CD14-positive monocyte (primary cell): ENCODE data around the gene MRPL36. TPM values are rescaled to one million over a fixed set of nuclear protein-coding genes. Genes with fewer than 3 reads are reported as not detected.

Experiments used
- DNase-seq, 3 donors: peaks; one replicate each; pipeline ENCODE4 v3.0.0-alpha.2; 2011 to 2022
- H2AFZ ChIP-seq: 2 replicates; pipeline ENCODE4 v1.6.0; 2012; ENCODE audit warnings: mild to moderate bottlenecking, low read depth, low read length, inconsistent platforms; ENCODE audit not compliant: insufficient read depth, poor library complexity, severe bottlenecking
- H3K27ac ChIP-seq, 2 donors: 1 replicate in 1 of 2; 2 replicates in 1 of 2; pipeline ENCODE4 v1.5.1; 2012 to 2013; ENCODE audit warnings: low read length in 2 of 2, control low read depth in 1 of 2, inconsistent platforms in 1 of 2, low read depth in 1 of 2, mild to moderate bottlenecking in 1 of 2
- H3K27me3 ChIP-seq, 2 donors: one replicate each; pipeline versions ENCODE4 v1.6.0 to v1.6.1; 2011 to 2013; ENCODE audit warnings: low read length in 2 of 2; ENCODE audit not compliant: control insufficient read depth in 2 of 2, insufficient read depth in 2 of 2
- H3K36me3 ChIP-seq, 2 donors: replicated peaks in 1 of 2; 1 replicate in 1 of 2; 2 replicates in 1 of 2; pipeline versions ENCODE4 v1.5.1 to v1.6.1; 2012 to 2013; ENCODE audit warnings: low read length in 2 of 2, control low read depth in 1 of 2, inconsistent platforms in 1 of 2, mild to moderate bottlenecking in 1 of 2; ENCODE audit not compliant: insufficient read depth in 2 of 2, control insufficient read depth in 1 of 2
- H3K4me1 ChIP-seq, 2 donors: 1 replicate in 1 of 2; 2 replicates in 1 of 2; pipeline versions ENCODE4 v1.5.1 to v1.6.1; 2012 to 2013; ENCODE audit warnings: low read length in 2 of 2, control low read depth in 1 of 2, inconsistent platforms in 1 of 2, mild to moderate bottlenecking in 1 of 2, moderate library complexity in 1 of 2; ENCODE audit not compliant: insufficient read depth in 2 of 2, control insufficient read depth in 1 of 2
- H3K4me2 ChIP-seq: replicated peaks from 2 replicates; pipeline ENCODE3; 2012; ENCODE audit warnings: low read length, moderate library complexity, mild to moderate bottlenecking; ENCODE audit not compliant: poor library complexity, severe bottlenecking; ENCODE audit errors: extremely low read depth
- H3K4me3 ChIP-seq, 3 experiments: fragments of 200-600 bp in 1 of 3; sonication (generic) in 1 of 3; replicated peaks in 1 of 3; 1 replicate in 2 of 3; 2 replicates in 1 of 3; pipeline ENCODE4 v1.5.1; 2011 to 2013; ENCODE audit warnings: low read length in 3 of 3, mild to moderate bottlenecking in 3 of 3, control low read depth in 2 of 3, low read depth in 2 of 3, inconsistent platforms in 1 of 3, moderate library complexity in 1 of 3
- H3K79me2 ChIP-seq: 2 replicates; pipeline ENCODE4 v1.6.0; 2012; ENCODE audit warnings: mild to moderate bottlenecking, control low read depth, inconsistent platforms, low read length, moderate library complexity; ENCODE audit not compliant: insufficient read depth
- H3K9ac ChIP-seq: 2 replicates; pipeline ENCODE4 v1.6.0; 2017; ENCODE audit warnings: low read length, mild to moderate bottlenecking; ENCODE audit not compliant: insufficient read depth, poor library complexity, severe bottlenecking
- H3K9me3 ChIP-seq, 2 donors: replicated peaks in 1 of 2; 1 replicate in 1 of 2; 2 replicates in 1 of 2; pipeline versions ENCODE4 v1.5.1 to v1.6.1; 2012 to 2013; ENCODE audit warnings: low read length in 2 of 2, control low read depth in 1 of 2; ENCODE audit not compliant: control insufficient read depth in 1 of 2, insufficient read depth in 1 of 2
- H4K20me1 ChIP-seq: 2 replicates; pipeline ENCODE4 v1.6.0; 2012; ENCODE audit warnings: mild to moderate bottlenecking, low read length, control low read depth, moderate library complexity; ENCODE audit not compliant: insufficient read depth
- H3K27ac Mint-ChIP-seq, 7 donors: one replicate each; pipeline ENCODE4 v1.8.0; 2020; ENCODE audit warnings: mild to moderate bottlenecking in 7 of 7, mixed read lengths in 7 of 7, moderate library complexity in 6 of 7, inconsistent platforms in 2 of 7
- H3K27me3 Mint-ChIP-seq, 3 donors: one replicate each; pipeline ENCODE4 v1.8.0; 2021 to 2022; ENCODE audit warnings: low read depth in 3 of 3, mild to moderate bottlenecking in 3 of 3, mixed read lengths in 3 of 3, moderate library complexity in 3 of 3, inconsistent platforms in 1 of 3
- H3K36me3 Mint-ChIP-seq, 2 donors: one replicate each; pipeline ENCODE4 v1.8.0; 2020; ENCODE audit warnings: mixed read lengths in 2 of 2, inconsistent platforms in 1 of 2, mild to moderate bottlenecking in 1 of 2
- H3K4me1 Mint-ChIP-seq: one replicate; pipeline ENCODE4 v1.8.0; 2020; ENCODE audit warnings: mild to moderate bottlenecking, mixed read lengths
- H3K4me3 Mint-ChIP-seq, 2 donors: one replicate each; pipeline ENCODE4 v1.8.0; 2020; ENCODE audit warnings: mild to moderate bottlenecking in 2 of 2, mixed read lengths in 2 of 2, moderate library complexity in 1 of 2
- H3K9me3 Mint-ChIP-seq, 7 donors: one replicate each; pipeline ENCODE4 v1.8.0; 2020 to 2022; ENCODE audit warnings: mixed read lengths in 7 of 7, mild to moderate bottlenecking in 6 of 7, moderate library complexity in 6 of 7, inconsistent platforms in 2 of 7
- CTCF ChIP-seq: fragments of 200-600 bp; IDR thresholded peaks from one replicate; pipeline ENCODE4 v1.8.0; 2022; ENCODE audit warnings: antibody characterized with exemption, mild to moderate bottlenecking
- WGBS: methylation state at CpG from one replicate; pipeline ENCODE4 v1.1.5; 2013; ENCODE audit warnings: missing lambda C conversion rate; ENCODE audit not compliant: insufficient coverage; 5-methylcytosine and 5-hydroxymethylcytosine counted together
- intact Hi-C, 2 donors: fragments of 100-400 bp; cut with micrococcal nuclease; formaldehyde crosslinking; loops; one replicate each; pipeline versions ENCODE4 v1.15.0 to v1.15.1; 2023
- polyA plus RNA-seq, 3 donors: library from polyadenylated mRNA; depleted of rRNA in 1 of 3; unstranded in 2 of 3; stranded (reverse) in 1 of 3; fragments of 300-500 nt in 2 of 3; fragments of >200 nt in 1 of 3; fragmentation: Illumina TruSeq in 2 of 3; gene quantifications; 1 replicate in 2 of 3; 2 replicates in 1 of 3; pipeline ENCODE4 v1.2.3, GENCODE V29; 2012 to 2021

Gene MRPL36
- polyA plus RNA-seq, 3 donors, result 17.9 to 81.7 (median 65.9) TPM

DNA sequence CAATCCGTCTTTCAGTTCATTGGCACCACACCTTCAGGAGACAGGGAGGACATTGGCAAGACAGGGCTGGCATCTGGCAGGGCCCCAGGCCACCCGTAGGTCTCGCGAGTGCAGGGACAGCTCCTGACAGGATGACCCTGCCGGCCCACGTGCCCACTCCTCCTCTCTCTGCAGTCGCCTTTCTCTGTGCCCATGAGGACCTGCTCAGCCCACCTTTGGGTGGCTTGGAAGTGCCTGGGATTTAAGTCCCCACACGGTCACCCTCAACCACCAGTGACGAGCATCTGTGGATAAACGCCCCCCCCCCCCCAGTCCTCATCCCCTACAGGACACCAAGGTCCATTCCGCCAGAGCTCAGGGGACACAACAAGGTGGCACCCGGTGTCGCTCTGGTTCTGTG is 4.1 kb downstream of the MRPL36 start:
- H3K27ac ChIP-seq, result no peak overlapping the region
- intact Hi-C loops, result loop anchor here (10.0 kb wide), 3 partner anchors 441 to 1181 kb away; partner anchors contain the start of genes CEP72 (in 1 of the 2) and CLPTM1L (in 1 of the 2)
- no peak overlapping the region for H3K4me2 ChIP-seq
- H3K27ac Mint-ChIP-seq, result no peak overlapping the region
- 96% methylated on average over 8 of the region's 13 CpGs for WGBS
- H3K9me3 Mint-ChIP-seq, result peaks cover 0 to 2% (median 0%) of the 10 kb centered on the region in 7 donors
- no peak for TF ChIP-seq CTCF
- no peak overlapping the region for H3K4me3 Mint-ChIP-seq
- H3K4me3 ChIP-seq, result no peak overlapping the region
- H3K4me1 ChIP-seq, result peaks cover 9 to 20% of the 10 kb centered on the region in 2 donors
- H3K9ac ChIP-seq, result no peak overlapping the region
- H3K36me3 Mint-ChIP-seq, result peaks cover 24 to 25% of the 10 kb centered on the region in 2 donors
- H3K27me3 Mint-ChIP-seq, result peaks cover 2 to 5% (median 2%) of the 10 kb centered on the region in 3 donors
- no peaks in the 10 kb centered on the region for H3K27me3 ChIP-seq
- peaks cover 12 to 26% of the 10 kb centered on the region in 2 donors for H3K36me3 ChIP-seq
- H4K20me1 ChIP-seq, result no peaks in the 10 kb centered on the region
- peaks cover 31% of the 10 kb centered on the region for H3K4me1 Mint-ChIP-seq
- no peak for DNase-seq
- no peak overlapping the region for H2AFZ ChIP-seq
- peaks cover 18% of the 10 kb centered on the region for H3K79me2 ChIP-seq
- no peaks in the 10 kb centered on the region for H3K9me3 ChIP-seq

DNA sequence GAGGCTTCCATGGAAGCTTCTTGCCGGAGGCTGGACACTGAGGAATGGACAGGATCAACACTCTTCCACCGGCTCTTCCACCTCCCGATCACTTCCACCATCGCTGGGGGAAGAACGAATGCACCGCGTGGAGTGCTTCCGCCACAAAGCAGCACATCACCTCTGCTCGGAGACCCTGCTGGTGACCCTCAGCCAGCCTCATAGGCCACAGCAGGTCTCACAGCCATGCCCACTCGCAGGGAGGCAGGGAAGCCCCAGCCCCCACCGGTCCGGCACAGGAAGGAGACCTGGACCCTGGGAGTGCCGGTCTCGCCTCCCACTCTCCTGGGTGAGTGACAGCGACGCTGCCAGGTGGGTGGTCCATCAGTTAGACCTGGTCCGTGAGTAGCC is 4.7 kb downstream of the MRPL36 start:
- Histone ChIP-seq H2AFZ (no peak overlapping the region), H3K4me2 (no peak overlapping the region), H4K20me1 (no peaks in the 10 kb centered on the region), H3K4me1 (peaks cover 7 to 14% of the 10 kb centered on the region in 2 donors), H3K36me3 (peaks cover 12 to 26% of the 10 kb centered on the region in 2 donors), H3K4me3 (no peak overlapping the region), H3K27ac (no peak overlapping the region), H3K27me3 (no peaks in the 10 kb centered on the region), H3K79me2 (peaks cover 15% of the 10 kb centered on the region), H3K9me3 (no peaks in the 10 kb centered on the region), H3K9ac (no peak overlapping the region)
- intact Hi-C loops, result loop anchor here (10.0 kb wide), 3 partner anchors 440 to 1180 kb away; partner anchors contain the start of genes CEP72 (in 1 of the 2) and CLPTM1L (in 1 of the 2)
- no peak for TF ChIP-seq CTCF
- peaks cover 0 to 2% (median 0%) of the 10 kb centered on the region in 7 donors for H3K9me3 Mint-ChIP-seq
- no peak overlapping the region for H3K4me3 Mint-ChIP-seq
- DNase-seq, result no peak
- H3K36me3 Mint-ChIP-seq, result peaks cover 24 to 25% of the 10 kb centered on the region in 2 donors
- H3K4me1 Mint-ChIP-seq, result peaks cover 27% of the 10 kb centered on the region
- peaks cover 2 to 5% (median 5%) of the 10 kb centered on the region in 3 donors for H3K27me3 Mint-ChIP-seq
- H3K27ac Mint-ChIP-seq, result no peak overlapping the region
- WGBS, result 93% methylated on average over 16 of the region's 17 CpGs
